Right kidney (tissue), 1 donor: Measurements from ENCODE around the gene OVCA2.

Experiments
- DNase-seq: peaks from one replicate; pipeline ENCODE4 v3.0.0-alpha.2; 2016

OVCA2 gene

DNA sequence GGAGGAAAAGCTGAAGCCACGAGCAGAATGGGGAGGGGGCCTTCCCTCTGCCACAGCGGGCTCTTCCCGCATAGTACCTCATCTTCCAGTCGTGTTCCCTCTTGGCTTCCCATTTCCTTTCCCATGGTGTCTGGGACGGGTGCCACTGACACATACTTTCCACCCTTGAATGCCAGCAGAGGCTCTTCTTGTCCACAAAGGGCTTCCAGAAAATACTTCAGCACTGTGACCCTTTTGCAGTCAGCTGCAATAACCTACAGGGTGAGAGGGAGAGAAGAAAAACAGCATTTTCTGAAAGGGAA lies 43.8 kb downstream of the OVCA2 start:
- no peak for DNase-seq

DNA sequence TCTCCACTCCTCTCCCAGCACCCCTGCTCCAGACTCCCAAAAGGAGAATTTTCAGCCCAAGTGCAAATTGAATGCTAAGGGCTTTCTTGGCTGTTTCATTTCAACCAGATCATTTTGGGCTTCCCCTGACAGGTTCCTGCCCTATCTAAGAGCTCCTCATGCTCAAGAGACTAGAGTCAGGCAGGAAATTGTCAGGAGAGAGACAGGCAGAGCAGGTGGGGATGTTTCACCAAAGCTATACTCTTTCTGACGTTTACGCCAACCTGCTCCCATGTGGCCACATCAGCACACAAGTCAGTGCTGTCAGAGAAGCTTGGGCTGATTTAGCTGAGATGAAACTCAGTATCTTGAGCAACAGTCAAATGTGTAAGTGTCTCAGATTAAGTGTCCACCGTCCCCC lies 44.5 kb downstream of the OVCA2 start:
- DNase-seq, result no peak

DNA sequence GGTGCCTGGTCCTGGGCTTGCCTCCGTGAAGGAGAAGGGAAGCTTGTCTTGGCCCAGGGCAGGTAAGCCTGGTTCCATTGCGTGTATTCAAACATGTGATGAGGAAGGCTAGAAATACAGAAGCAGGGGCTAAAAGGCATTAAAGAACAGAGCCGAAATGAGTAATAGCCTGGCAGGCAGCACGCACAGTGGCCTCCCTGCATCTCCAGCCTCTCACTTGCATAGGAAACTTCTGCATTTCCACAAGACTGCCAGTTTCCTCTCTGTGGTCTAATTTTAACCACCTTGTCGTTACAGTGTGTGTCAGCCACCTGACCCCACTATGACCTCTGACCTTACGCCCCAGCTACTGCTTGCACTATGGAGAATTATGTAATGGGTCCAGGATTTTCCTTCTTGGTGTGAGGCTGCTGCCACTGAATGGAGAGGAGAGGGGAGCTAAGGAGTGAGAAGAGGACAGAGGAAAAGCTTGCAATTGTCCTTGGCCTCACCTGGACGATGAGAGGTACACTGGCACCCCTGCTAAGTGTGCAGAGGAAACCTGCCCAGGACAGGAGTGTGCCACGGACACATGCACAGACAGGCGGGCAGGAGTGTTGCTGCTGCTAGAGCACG lies 45.9 kb downstream of the OVCA2 start:
- DNase-seq, result no peak

DNA sequence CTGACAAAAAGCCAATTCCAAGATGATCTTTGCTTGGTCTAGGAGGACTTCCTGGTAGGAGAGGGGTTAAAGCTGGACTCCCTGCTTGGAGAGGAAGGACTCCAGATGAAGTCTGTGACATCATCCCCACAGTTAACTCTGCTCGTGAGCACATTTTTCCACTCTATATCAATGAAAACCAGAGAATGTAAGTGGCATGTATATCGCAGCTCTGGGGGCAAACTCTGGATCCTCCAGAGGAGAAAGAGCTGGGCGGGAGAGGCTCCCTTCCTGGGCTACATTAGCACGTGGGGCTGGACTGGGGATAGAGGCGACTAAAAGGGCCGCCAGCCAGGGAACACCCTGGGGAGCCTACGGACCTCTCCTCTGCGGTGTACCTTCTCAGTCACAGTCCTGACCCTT lies 47.2 kb downstream of the OVCA2 start:
- DNase-seq, result no peak

DNA sequence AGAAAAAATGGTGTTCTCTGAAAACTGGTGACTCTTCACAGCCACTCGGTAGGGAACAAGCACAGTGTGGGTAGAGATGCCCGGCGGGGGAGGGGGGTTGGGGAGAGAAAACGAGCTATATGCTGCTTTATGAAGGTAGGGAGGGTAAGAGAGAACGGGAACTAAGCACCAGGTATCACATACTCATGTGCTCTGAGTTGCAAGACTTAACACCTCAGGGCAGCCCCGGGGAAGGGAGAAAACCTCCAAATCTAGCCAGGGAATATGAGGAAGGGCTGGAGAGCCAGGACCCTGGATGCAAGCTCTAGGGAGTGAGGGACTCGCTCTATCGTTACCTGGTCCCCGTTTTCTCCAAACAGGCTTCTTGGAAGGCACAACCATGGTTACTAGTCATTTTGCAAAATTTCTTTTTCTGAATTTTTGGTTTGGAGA lies 48.4 kb downstream of the OVCA2 start:
- DNase-seq, result no peak

DNA sequence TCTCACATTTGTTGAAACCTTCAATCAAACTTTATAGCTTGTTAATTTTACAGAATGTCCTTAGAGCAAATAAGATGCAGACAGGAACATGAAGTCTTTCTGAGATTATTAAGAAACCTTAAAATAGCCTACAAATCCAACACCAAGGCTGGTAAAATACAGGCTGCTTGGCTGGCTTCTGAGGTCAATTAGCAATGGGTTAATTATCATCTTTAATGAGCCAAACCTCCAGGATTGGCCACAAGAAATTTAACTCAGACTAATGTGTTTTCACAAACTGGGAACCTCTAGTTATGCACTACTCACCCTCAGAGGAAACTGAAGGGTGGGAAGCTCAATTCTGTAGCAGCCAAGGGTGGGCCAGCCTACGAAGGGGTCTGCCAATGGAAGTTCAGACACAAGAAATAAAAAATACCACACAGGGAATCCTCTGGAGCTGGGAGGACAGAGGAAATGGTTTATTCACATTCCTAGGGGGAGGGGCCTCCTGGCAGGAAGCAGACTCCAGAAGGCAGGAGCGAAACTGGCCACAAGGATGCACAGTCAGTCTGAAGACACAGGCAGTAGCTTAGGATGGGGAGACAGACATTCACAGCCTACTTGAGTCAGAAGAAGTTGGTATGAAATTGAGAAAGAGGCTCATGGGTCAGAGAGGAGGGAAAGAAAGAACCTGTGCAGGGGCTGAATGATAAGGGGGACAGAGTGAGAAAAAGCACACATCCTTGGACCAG lies 49.1 kb downstream of the OVCA2 start:
- DNase-seq, result no peak

DNA sequence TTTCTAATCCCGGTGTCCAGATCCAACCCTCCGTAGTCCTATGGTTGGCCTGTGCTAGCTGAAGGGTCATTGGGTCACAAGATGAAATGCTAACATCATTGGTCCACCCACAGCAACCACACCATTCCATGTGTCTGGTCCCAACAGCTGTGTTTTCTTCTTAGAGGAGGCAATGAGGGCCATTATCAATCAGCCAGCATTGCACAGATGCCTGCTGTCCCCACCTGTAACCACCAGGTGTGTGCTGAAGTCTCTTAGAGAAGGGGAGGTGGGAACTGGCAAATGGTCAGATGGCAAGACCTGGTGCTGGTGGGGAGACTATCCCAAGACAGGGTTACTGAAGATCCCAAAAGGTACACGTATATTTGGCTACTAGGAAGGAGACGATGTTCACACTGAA lies 50.4 kb downstream of the OVCA2 start:
- DNase-seq, result no peak
